ENCODE results near the gene PEPD.

PEPD gene

DNA sequence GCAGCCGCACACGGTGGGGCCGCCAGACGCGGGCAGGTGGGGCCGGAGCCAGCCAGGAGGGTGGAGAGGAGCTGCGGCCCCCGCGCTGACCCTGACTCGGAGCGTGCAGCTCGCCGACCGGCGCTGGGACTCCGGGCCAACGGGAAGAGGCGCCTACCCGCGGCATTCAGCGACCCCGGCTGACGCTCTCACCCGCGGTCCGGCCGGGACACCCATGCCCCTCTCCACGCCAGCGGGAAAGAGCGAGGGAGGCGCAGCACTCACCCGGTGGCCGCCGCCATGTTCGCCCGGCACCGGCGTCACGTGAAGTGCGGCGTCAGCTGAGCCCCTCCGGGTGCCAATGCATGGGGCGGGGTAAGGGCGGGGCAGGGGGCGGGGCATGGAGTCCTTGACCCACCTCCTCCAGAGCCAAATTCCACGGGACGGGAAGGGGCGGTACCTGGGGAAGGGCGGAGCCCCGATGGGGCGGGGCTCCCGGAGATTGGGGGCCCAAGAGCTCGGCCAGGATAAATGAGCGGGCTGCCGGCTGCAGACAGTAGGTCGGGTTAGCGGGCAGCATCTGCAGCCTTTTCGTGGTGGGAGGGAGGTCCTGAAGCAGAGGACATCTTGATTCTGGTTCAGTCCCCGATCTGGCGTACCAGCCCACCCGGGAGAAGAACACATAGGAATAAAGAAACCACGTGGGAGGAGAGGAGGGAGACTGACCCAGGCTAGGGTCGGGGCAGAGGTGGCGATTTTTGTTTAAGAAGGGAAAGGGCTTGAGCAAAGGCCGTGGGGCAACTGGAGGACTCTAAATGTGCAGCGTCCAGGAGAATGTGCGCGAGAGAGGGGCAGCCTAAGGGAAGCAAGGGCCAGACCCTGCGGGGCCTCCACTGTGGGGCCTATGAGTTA, at the start of gene PEPD:
Gene PEPD, minus strand, starts transcription at position 312 of the 891 bp plus-strand sequence. Its CDS starts 31 bp downstream, at position 281.
- no peak for TF ChIP-seq GATA2 (IDR thresholded peaks at IDR 0.05; ENCODE audit: low read depth, low read length)
- TF ChIP-seq GATA3 (IDR thresholded peaks at IDR 0.05; ENCODE audit: low read depth, low read length), result no peak

DNA sequence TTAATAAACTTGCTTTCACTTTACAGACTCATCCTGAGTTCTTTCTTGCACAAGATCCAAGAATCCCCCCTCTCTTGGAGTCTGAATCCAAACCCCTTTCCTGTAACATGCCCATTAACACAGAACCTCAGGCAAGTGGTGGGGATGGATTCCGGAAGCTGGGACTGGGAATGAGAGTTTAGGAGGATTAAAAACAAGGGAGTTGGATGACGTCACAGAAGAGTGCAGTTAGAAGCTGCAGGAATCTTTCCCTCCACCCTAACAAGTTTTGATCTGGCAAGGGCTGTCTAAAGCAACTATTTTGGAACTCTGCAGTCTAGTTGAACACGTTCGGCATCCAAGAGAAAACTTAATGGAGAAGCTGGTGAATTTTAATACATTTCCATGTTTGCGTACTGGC, 48.2 kb upstream of the PEPD start:
- no peak for TF ChIP-seq GATA2 (IDR thresholded peaks at IDR 0.05; ENCODE audit: low read depth, low read length)
- no peak for TF ChIP-seq GATA3 (IDR thresholded peaks at IDR 0.05; ENCODE audit: low read depth, low read length)

DNA sequence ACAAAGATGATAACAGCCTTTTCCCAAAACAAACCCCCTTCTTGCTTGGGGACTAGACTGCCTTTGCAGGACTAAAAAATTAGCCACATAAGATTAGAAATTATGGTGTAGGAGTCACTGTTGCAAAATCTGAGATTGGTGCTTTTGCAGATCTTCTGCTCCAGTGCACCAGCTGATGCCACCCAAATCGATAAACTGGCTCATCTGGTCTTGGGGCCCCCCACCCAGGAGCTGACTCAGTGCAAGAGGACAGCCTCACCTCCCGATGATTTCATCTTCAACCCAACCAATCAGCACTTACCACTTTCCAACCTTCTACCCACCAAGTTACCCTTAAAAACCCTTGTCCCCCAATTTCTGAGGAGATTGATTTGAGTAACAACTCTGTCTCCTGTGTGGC, 47.1 kb upstream of the PEPD start:
- TF ChIP-seq GATA2 (IDR thresholded peaks at IDR 0.05; ENCODE audit: low read depth, low read length) (no peak), GATA3 (IDR thresholded peaks at IDR 0.05; ENCODE audit: low read depth, low read length) (no peak)

- TF ChIP-seq GATA2 (IDR thresholded peaks at IDR 0.05; ENCODE audit: low read depth, low read length) (no peak), GATA3 (IDR thresholded peaks at IDR 0.05; ENCODE audit: low read depth, low read length) (no peak)
Observed at GRCh38 chr19:33564836-33565338, 43.3 kb upstream of the PEPD start.

GRCh38 chr19:33562636-33563035, 41.0 kb upstream of the PEPD start:
- TF ChIP-seq GATA3 (IDR thresholded peaks at IDR 0.05; ENCODE audit: low read depth, low read length) (no peak), GATA2 (IDR thresholded peaks at IDR 0.05; ENCODE audit: low read depth, low read length) (no peak)

- TF ChIP-seq GATA2 (IDR thresholded peaks at IDR 0.05; ENCODE audit: low read depth, low read length) (no peak), GATA3 (IDR thresholded peaks at IDR 0.05; ENCODE audit: low read depth, low read length) (no peak)
Observed at GRCh38 chr19:33561261-33561660, 39.7 kb upstream of the PEPD start.

DNA sequence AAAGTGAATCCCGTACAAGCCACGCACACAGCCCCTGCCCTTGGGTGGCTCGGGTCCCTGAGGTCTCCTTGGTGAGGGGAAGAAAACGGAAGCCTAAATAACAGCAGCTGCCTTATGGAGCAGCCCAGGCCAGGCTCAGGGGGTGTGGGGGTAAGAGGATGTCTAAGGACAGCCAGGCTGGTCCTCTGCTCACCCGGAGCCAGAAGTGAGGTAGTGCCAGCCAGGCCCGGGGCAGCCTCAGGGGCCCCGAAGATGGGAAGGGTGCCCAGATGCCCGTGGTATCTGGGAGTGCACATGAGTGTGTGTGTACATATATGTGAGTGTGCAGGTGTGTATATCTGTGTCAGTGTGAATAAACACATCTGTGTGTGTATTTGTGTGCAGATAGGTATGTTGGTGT, 38.4 kb upstream of the PEPD start:
- no peak for TF ChIP-seq GATA2 (IDR thresholded peaks at IDR 0.05; ENCODE audit: low read depth, low read length)
- TF ChIP-seq GATA3 (IDR thresholded peaks at IDR 0.05; ENCODE audit: low read depth, low read length), result no peak

- TF ChIP-seq GATA2 (IDR thresholded peaks at IDR 0.05; ENCODE audit: low read depth, low read length), result no peak
- TF ChIP-seq GATA3 (IDR thresholded peaks at IDR 0.05; ENCODE audit: low read depth, low read length), result no peak
Observed at GRCh38 chr19:33558856-33559255, 37.3 kb upstream of the PEPD start.

- TF ChIP-seq GATA3 (IDR thresholded peaks at IDR 0.05; ENCODE audit: low read depth, low read length), result no peak
- no peak for TF ChIP-seq GATA2 (IDR thresholded peaks at IDR 0.05; ENCODE audit: low read depth, low read length)
Observed at GRCh38 chr19:33558151-33558550, 36.6 kb upstream of the PEPD start.

- TF ChIP-seq GATA2 (IDR thresholded peaks at IDR 0.05; ENCODE audit: low read depth, low read length) (no peak), GATA3 (IDR thresholded peaks at IDR 0.05; ENCODE audit: low read depth, low read length) (no peak)
Observed at GRCh38 chr19:33557720-33558119, 36.1 kb upstream of the PEPD start.

DNA sequence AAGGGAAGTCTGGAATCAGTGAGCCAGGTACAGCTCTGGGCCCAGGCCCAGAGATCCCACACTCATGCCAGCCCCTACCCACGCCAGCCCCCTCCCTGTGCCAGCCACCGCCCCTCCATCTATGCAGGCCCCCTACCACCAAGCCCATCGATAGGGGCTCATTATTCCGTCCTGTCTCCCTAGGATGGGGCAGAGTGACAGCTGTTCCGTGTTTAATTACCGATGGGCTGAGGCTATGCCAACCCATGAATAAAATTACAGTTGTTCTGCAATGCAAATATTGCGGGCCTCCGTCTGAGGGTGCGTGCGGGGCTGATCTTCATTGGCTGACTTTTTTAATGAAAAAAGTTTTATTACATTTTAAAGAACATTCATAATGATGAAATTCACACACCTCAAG, 35.6 kb upstream of the PEPD start:
- TF ChIP-seq GATA3 (IDR thresholded peaks at IDR 0.05; ENCODE audit: low read depth, low read length) (no peak), GATA2 (IDR thresholded peaks at IDR 0.05; ENCODE audit: low read depth, low read length) (no peak)

DNA sequence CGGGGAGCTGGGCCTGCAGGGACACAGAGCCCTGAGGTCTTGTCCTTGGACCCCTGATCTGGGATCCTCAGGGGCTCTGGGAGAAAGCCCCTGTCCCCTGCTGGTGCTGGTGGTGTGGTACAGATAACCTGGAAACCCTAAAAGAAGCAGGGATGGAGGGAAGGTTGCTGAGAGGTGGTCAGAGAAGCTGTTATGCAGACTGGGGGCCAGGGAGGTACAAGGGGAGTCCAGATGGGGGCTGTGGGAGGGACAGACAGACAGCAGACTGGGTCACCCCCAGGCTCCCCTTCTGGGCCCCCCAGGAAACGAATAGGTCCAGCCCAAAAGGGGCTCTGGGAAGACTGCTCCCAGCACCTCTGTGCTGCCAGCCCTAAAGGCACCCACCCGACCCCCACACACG, 34.7 kb upstream of the PEPD start:
- TF ChIP-seq GATA2 (IDR thresholded peaks at IDR 0.05; ENCODE audit: low read depth, low read length), result no peak

DNA sequence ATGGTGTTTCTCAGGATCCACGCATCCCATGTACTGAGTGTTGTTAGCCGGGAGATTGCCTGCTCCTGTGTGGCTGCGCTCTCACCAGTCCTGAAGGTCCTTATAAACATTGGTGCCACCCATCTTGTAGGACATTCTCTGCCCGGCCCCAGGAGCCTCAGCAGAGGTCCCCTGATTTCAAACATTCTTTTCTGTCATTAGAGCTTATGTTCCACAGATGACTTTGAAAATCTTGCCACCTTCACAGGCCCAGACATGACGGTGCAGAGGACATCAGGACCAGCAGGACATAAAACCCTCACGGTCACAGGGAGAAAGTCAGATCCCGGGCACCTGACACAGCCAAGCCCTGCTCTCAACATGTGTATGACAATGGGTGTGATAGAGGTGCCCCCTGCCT, 33.2 kb upstream of the PEPD start:
- TF ChIP-seq GATA2 (IDR thresholded peaks at IDR 0.05; ENCODE audit: low read depth, low read length) (no peak), GATA3 (IDR thresholded peaks at IDR 0.05; ENCODE audit: low read depth, low read length) (no peak)

DNA sequence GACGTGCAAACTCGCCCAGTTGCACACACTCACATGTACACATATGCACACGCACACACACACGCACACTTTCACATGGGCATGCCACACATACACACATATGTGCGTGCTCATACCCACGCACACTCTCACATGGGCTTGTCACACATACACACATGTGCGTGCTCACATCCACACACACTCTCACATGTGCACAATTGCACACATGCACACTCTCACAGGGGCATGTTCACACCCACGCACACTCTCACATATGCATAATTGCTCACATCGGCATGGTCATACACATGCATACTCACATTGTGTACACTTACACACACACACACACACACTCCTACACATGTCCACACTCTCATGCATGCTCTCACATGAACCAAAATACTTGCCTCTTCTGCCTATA, 32.8 kb upstream of the PEPD start:
- no peak for TF ChIP-seq GATA3 (IDR thresholded peaks at IDR 0.05; ENCODE audit: low read depth, low read length)
- TF ChIP-seq GATA2 (IDR thresholded peaks at IDR 0.05; ENCODE audit: low read depth, low read length), result no peak

Measured in SH-SY5Y (cell line).